NCI-H446 treated with DMSO at 0.1 percent for 48 hours (cell line): ENCODE results near the gene TIMM44.

Experiments used
- DNase-seq: peaks from one replicate; lab custom pipeline; 2025; lab: John Stamatoyannopoulos, UW

The TIMM44 gene

DNA sequence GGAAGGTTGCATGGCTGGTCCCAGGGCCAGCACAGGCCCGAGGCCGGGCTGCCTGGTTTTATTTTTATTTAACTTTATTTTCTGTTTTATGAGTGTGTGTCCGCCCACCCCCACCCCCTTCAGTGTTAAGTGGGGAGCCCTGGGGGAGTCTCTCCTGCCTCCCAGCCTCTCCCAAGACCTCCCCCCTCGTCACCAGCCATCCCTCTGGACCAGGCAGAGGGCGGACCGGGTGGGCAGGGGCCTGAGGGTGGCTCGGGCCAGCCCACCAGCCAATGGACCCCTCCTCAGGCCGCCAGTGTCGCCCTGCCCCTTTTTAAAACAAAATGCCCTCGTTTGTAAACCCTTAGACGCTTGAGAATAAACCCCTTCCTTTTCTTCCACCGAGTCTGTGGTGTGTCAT, 29.4 kb downstream of the TIMM44 start:
- no peak for DNase-seq

DNA sequence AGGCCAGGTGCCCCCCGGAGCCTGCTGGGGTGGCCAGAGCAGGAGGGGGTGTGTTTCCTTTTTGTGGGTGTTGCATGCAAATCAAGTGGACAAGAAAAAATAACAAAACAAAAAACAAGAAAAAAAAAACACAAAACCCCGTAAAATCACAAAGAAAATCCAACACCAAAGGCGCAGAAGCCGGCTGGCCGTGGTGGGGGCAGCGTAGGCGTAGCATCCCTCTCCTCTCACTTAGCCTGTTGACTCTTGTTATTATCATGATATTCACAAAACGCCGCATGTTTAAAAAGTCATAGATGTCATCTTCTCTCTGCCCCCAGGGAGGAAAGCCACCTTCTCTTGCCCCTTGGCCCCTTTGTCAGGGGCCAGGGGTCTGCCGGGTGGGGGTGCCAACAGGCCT, 29.8 kb downstream of the TIMM44 start:
- no peak for DNase-seq

DNA sequence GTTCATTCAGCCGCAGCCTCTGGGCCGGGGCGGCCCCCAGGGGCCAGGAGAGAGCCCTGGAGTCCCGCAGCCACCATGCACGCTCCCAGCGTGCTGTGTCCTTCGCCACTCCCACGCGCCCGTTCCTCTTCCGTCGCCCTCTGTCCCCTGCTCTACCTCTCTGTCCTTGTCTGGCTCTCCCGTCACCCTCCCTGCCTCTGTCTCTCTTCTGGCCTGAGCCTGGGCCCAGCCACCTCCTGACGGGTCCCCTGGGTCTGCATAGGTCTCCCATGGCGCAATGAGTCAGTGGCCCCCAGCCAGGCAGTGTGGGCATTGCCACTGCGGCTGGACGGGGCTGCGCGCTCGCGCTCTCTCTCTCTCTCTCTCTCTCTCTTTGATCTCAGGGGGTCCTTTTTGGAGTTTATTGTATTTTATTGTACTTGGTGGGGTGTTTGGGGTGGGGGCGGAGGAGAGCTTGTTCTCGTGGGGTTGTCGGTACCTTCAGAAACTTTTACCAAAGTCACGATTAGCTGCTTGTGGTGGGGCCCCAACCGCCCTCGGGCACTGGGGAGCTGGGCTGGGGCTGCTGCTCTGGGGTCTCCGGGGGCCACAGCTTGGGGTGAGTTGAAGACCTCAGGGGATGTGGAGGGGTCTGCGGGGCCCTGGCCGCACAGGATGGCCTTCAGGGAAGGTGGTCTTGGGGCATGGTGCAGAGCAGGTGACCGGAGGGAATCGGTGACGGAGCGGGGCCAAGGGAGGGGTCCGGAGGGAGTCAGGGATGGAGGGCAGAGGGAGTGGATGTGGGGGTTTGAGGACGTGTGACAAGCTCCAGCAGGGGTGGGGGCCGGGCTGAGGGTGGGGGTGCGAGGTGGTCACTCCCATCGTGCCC, 30.5 kb downstream of the TIMM44 start:
- DNase-seq, result no peak

DNA sequence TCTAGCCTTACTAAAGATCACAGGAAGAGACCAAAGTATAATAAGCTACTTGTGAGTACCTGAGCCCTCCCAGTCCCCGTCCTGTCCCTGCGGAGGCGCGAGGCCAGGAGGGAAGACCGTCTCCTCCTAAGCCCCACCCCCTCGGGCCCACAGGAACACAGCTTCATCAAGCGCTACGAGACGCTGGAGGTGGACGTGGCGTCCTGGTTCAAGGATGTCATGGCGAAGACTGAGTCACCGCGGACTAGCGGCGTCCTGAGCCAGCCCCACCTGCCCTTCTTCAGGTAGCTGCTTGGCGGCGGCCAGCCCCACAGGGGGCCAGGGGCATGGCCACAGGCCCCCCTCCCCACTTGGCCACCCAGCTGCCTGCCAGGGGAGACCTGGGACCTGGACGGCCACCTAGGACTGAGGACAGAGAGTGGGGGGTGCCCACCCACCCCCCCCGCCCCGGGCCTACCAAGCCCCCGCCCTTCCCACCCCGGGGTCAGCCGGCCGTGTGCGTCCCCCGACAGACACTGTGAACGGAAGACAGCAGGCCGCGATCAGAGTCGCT, 31.2 kb downstream of the TIMM44 start:
- DNase-seq, result no peak

DNA sequence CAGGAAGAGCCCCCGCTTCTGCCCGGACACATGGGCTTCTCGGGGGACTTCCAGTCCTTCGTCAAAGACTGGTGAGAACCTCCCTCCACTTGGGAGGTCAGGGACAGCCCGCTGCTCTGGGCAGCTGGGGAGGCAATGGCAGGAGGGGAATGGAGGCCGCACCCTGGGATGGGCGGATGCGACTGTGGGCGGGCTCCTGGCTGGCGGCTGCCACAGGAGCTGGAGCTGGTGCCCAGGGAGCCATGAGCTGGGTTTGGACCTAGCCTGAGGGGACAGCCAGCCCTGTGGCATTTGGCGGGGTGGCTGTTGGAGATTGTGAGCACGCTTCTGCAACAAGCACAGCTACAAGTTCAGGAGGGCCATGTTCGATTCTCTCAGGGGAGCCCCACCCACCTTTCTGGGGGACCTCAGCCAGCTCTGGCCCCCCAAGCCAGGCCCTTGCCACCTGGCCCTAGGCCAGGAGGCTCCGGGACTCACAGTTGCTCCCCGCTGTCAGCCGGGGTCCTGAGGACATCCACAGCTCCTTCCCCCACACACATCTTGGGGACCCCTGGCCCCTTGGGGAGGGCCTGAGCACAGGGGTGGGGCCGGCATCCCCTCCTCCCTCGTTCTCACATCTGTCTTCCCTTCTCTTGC, 31.8 kb downstream of the TIMM44 start:
- DNase-seq, result no peak

DNA sequence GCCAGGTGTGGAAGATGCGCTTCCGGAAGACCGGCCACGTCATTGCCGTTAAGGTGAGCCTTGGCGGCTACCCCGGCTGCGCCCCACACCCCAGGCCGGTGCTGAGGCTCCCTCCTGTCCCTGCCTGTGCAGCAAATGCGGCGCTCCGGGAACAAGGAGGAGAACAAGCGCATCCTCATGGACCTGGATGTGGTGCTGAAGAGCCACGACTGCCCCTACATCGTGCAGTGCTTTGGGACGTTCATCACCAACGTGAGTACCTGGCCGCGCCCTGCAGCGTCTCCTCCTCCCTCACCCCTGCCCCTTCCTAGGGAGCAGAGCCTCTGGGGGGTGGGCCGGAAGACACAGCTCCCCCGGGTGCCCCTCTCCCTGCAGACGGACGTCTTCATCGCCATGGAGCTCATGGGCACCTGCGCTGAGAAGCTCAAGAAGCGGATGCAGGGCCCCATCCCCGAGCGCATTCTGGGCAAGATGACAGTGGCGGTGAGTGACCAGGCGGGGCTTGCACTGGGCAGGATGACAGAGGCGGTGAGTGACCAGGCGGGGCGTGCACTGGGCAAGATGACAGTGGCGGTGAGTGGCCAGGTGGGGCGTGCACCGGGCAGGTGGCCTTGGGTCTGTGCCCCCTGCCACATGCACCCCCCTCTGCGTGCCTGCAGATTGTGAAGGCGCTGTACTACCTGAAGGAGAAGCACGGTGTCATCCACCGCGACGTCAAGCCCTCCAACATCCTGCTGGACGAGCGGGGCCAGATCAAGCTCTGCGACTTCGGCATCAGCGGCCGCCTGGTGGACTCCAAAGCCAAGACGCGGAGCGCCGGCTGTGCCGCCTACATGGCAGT, 32.9 kb downstream of the TIMM44 start:
- DNase-seq, result no peak

DNA sequence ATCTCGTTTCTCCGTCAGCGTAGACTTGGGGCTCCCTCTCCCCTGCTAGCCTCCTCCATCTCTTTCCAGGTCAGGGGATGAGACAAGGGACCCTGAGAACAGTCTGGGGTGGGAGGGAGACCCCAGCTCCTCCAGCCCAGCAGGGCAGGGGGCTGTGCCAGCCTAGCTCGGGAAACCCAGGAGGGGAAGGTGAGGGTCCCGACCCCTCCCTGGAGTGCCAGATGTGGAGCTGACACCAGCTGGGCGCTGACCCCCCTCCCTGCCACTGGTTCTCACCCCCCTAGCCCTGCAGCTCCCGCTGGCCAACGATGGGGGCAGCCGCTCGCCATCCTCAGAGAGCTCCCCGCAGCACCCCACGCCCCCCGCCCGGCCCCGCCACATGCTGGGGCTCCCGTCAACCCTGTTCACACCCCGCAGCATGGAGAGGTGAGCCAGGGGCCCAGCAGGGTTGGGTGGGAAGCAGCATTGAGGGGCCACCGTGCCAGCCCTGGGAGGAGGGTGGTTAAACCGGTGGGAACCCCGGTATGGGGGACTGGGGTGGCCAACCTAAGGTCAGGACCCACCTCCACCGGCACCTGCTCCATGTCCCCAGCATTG, 33.9 kb downstream of the TIMM44 start:
- no peak for DNase-seq

DNA sequence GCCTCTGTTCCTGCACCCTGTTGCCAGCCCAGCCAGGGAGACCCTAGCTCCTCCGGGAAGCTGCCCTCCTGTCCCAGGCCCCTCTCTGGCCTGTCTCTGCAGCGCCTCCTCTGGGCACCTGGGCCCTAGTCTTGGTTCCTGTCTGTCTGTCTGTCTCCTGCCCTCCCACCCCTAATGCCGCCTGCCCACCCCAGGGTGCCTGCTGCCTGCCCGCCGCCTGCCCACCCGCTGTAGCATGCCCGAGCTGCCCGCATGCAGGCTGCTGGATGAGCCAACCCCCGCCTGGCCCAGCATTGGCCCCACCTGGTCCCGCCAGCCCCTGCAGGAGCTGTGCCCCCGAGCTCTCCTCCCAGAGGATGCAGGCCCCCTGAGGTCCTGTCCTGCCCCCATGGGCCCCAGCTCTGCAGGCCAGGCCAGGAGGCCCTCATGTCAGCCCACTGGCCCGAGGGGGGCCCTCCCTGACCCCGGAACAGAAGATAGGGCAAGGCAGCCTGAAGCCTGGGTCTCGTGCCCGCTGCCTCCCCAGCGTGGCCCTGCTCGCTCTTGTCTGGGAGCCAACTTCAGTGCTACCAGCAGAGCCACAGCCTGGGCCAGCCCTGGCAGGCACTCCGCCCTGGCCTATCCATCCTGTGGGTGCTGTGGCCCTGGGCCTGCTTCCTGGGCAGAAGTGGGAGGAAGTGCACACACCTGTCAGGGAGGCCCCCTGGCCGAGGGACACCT, 34.6 kb downstream of the TIMM44 start:
- DNase-seq, result no peak

DNA sequence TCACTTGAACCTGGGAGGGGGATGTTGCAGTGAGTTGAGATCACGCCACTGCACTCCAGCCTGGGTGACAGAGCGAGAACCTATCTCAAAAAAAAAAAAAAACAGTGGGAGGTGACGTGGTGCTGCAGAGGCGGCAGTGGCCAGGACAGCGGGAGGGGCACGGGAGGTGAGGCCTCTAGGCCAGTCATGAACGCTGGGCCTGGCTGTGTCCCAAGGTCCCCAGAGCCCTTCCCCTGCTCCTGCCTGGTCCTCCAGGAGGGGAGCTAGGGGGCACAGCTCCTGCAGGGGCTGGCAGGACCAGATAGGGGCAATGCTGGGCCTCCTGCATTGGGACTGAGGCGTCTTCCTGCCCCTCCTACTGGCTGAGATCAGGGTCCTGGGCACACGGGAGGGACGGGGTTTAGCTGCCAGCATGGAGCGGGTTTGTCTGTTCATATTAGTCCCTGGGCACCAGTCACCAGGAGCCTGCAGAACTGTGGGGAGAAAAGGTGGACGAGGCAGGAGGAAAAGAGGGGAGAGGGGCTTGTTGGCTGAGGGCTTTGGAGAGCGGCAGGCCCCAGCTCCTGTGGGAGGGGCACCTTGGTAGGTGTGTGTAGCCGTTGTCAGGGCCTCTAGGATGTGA, 35.3 kb downstream of the TIMM44 start:
- DNase-seq, result no peak

DNA sequence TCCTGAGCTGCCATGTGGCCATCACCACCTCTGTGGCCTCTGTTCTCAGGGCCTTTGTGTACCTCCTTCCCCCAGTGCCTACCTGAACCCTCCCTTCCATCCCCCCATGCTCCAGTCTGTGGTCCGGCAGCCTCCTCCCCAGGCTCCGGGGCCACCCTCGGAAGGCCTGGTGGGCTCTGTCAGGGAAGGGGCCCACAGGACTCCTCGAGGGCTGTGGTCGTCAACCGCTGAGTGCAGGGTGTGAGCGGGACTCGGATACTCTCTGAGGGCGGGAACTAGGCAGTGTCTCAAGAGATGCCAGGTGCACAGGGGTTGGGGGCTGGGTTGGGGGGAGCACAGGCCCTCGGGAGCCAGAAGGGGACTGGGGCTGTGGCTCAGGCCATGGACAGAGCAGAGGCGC, 35.9 kb downstream of the TIMM44 start:
- no peak for DNase-seq

DNA sequence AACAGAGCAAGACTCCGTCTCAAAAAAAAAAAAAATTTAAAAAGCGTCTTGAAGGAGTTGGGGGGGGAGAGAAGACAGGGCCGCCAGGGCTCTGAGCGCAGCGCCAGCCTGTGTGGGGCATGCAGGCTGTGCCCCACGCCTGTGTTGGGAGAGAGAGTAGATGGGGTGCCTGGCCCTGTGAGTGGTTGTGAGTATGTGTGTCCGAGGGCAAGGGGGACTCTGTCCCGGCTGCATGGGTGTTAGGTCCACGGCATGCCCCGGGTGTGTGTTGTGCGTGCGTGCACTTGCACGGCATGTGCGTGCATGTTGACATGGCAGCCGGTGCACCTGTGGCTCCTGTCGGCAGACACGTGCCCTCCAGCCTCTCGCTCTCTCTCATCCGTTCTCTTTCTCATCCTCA, 36.3 kb downstream of the TIMM44 start:
- DNase-seq, result no peak

DNA sequence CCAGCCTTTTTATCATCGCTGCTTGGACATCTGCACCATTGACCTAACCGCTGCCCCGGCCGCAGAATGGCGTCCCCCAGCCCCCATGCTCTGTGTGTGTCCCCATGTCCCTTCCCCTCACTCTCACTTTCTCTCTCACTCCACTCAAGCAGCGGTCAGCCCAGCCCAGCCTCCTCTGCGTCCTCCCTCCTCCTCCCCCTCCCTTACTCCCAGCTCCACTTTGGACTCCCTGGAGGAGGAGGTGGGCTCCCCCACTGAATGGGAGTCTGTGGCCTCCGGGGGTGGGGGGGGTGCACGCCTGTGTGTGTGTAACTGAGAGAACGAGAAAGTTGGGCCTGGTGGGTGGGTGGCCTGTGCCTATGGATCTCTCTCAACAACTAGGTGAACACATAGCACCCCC, 37.6 kb downstream of the TIMM44 start:
- DNase-seq, result no peak

DNA sequence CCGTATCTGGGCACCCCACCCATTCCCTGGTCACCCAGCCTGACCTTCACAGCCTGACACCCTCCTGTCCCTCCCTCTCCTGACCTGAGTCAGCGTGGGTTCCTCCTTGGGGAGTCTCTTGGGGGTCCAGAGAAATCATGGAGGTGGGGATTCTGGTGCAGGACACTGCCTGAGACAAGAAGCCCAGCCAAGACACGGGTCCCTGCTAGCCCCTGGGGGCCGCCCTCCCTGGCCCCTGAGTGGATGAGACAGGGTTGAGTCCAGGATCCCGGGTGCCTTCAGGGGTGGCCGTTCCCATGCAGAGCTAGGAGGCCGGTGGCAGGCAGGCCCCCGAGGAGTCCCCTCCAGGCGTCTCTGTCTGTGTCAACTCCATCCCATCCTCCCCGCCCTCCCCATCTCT, 38.2 kb downstream of the TIMM44 start:
- DNase-seq, result no peak

DNA sequence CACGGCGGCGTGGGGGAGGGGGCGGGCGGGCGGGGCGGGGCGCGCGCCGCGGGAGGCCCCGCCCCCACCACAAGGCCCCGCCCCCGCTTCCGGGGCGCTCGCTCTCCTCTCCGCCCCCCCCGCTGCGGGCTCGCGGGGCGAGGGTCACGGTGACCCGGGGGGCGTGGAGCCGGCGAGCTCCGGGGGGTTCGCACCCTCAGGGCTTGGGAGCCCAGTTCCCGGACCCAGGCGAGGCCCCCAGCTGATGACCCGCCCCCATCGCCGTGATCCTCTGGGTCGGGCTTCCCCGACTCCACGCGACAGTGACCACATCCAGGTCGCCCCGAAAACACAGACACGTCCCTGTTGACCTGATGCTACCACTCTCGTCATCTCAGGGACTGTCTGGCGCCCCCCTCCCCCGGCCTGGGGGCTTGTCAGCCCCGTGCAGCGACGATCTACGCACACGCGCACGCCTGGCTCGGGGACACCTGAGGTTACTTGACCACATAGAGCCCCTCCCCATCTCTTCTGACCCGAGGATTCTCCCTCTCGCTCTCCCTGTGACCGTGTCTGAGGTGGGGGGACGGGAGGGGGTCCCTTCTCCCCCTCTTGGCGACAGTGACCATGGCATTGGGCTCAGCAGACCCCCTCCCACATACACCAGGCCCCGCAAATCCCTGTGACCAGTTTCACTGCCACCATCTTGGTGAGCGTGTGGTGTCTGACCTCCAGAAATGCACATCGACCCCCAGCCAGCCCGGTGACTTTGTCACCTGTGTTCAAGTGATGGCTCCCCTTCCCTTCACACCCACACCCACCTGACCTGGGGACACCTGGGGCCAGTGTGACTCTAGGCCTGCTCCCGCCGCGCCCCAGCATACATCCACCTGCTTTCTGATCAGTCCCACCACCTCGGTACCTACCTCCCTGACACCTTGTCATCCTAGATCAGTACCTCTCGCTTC, 39.1 kb downstream of the TIMM44 start:
- no peak for DNase-seq

DNA sequence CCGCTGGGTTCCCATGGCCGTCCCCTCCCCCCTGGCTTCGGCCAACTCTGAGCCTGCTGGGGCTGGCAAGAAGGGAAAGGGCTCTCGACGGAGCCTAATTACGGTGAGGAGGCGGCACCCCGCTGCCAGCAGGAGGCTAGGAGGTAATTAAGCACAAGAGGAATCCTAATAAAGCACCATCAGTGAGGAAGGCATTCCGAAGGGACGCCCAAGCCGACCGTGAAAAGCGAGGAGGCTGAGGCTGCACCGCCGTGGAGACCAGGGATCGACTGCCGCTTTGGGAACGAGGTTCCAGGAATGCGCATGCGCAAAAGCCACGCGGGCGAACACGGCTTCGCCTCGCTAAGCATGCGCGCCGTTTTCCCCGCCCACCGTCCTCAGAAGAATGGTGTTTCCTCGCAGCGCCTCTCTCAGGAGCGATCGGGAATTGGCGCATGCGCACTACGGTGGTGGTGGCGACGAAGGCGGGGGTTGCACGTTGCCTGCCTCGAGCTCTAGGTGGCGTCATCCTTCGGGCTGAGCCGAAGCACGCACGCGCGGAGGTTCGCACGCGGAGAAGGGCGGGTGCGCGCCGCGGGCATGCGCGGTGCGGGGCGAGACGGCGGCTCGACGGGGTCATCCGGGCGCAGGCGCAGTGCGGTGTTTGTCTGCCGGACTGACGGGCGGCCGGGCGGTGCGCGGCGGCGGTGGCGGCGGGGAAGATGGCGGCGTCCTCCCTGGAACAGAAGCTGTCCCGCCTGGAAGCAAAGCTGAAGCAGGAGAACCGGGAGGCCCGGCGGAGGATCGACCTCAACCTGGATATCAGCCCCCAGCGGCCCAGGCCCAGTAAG, 40.0 kb downstream of the TIMM44 start, which contains the start of gene MAP2K7:
Gene MAP2K7, plus strand, starts transcription at position 634 of the 830 bp plus-strand sequence. Its CDS starts 68 bp downstream, at position 702.
- peak; percentile 98 for DNase-seq

DNA sequence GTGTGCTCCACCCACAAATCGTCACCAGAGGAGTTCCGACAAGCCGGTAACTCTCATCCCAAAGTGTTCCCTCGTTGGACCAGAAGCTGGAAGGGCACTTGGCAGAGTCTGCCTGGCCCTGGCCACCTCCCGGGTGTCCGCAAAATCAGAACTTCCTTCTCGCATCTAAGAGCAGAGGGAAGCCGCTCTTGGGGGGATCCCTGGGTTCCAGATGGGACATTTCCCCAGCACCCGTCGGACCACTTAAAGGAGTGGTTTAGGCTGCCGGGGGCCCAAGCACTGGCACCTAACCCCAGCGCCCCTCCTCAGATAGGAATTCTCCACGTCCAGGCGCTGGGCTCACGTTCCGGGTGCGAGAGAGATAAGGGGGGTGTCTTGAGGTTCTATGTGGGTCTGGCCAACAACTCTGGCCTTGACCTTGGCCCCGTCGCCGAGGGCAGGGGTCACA, 40.6 kb downstream of the TIMM44 start:
- DNase-seq, result no peak

DNA sequence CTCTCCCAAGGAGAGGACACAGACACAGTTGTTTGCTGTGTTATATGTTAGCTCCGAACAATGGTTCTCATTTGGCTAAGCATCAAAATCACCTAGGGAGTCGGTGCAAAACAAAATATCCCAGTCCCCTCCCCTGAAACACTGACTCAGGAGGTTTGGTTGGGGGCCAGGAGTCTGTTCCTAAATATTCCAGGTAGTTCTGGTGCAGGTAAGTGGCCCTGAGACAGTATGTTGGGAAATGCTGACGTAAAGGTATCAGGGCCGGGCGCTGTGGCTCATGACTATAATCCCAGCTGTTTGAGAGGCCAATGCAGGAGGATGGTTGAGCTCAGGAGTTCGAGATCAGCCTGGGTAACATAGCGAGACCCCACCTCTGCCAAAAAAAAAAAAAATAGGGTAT, 42.1 kb downstream of the TIMM44 start:
- DNase-seq, result no peak

DNA sequence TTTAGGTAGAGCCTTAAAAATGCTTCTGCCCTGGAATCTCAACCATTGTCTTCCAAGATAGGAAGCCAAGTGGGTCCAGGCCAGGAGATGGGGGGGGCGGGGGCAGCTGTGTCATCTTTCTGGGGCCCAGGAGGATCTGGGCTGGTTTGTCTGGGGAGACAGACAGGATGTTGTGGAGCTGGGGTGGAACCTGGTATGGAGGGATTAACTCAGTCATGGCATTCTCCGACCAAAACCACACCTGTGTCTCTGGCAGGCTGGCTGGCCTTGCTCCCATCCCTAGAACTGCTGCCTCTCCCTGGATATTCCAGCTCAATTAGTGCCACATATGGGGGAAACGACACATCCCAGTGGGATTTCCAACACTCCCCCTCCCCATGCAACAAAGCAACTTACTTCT, 42.5 kb downstream of the TIMM44 start:
- no peak for DNase-seq
